Sigmoid colon (tissue), 7 donors: ENCODE measurements around the gene TSPOAP1. TPM values are rescaled to one million over a fixed set of nuclear protein-coding genes. Genes with fewer than 3 reads are reported as not detected.

ENCODE experiments used
- DNase-seq: peaks from one replicate; pipeline ENCODE4 v3.0.0-alpha.2; 2019
- H3K27ac ChIP-seq, 4 donors: fragments of 200-600 bp; sonication (generic); one replicate each; pipeline ENCODE4 v1.5.1; 2016 to 2019; ENCODE audit warnings: mild to moderate bottlenecking in 1 of 4
- H3K27me3 ChIP-seq, 3 donors: fragments of 200-600 bp; sonication (generic); one replicate each; pipeline ENCODE4 v1.5.1; 2019; ENCODE audit warnings: mild to moderate bottlenecking in 1 of 3
- H3K36me3 ChIP-seq, 4 donors: fragments of 200-600 bp; sonication (generic); one replicate each; pipeline ENCODE4 v1.5.1; 2016 to 2019
- H3K4me1 ChIP-seq, 4 donors: fragments of 200-600 bp; sonication (generic); one replicate each; pipeline ENCODE4 v1.5.1; 2017 to 2019
- H3K4me3 ChIP-seq, 4 donors: fragments of 200-600 bp; sonication (generic); one replicate each; pipeline ENCODE4 v1.5.1; 2017 to 2019; ENCODE audit warnings: mild to moderate bottlenecking in 2 of 4, moderate library complexity in 1 of 4
- H3K9me3 ChIP-seq, 4 donors: fragments of 200-600 bp in 3 of 4; sonication (generic) in 3 of 4; one replicate each; pipeline versions ENCODE4 v1.5.1 to v1.6.1; 2013 to 2019
- EP300 ChIP-seq, 4 donors: sonication (generic); formaldehyde crosslinking; IDR thresholded peaks; one replicate each; pipeline ENCODE4 v1.6.1; 2017; ENCODE audit warnings: antibody characterized with exemption in 4 of 4
- POLR2A ChIP-seq, 2 donors: fragments of 450-650 bp; IDR thresholded peaks; one replicate each; pipeline ENCODE4 v1.6.1; 2016; ENCODE audit warnings: antibody characterized with exemption in 2 of 2, mild to moderate bottlenecking in 2 of 2, moderate library complexity in 2 of 2
- POLR2AphosphoS5 ChIP-seq, 4 donors: sonication (generic); formaldehyde crosslinking; IDR thresholded peaks; one replicate each; pipeline ENCODE4 v1.6.1; 2017; ENCODE audit warnings: antibody characterized with exemption in 4 of 4
- WGBS, 2 donors: extraction: QIAGEN DNeasy Blood & Tissue Kit; methylation state at CpG; one replicate each; pipeline ENCODE4 v1.1.7; 2013; 5-methylcytosine and 5-hydroxymethylcytosine counted together
- intact Hi-C: fragments of 100-400 bp; cut with DNase I; formaldehyde crosslinking; loops from one replicate; pipeline ENCODE4 v1.15.1; 2023
- polyA plus RNA-seq, 3 donors: library from polyadenylated mRNA; stranded (reverse); fragments of 200-250 nt; gene quantifications; one replicate each; pipeline ENCODE4 v1.2.3, GENCODE V29; 2013
- total RNA-seq, 4 donors: library from RNA; depleted of rRNA; stranded (reverse); fragments of >200 nt; gene quantifications; one replicate each; pipeline ENCODE4 v1.1.0, GENCODE V29; 2016
- TF ChIP-seq, protein P1 (sequence below), 4 experiments: fragments of 450-650 bp in 3 of 4; fragments of 200-600 bp in 1 of 4; IDR thresholded peaks; one replicate each; pipeline ENCODE4 v1.5.1; 2016 to 2019; ENCODE audit warnings: antibody characterized with exemption in 4 of 4, mild to moderate bottlenecking in 3 of 4, moderate library complexity in 2 of 4
- donor health status: healthy with polysubstance abuse.
- donor health status: Bipolar disorder and iron deficiency.
- donor health status: healthy.

The TSPOAP1 gene
- total and polyA plus RNA-seq, 7 donors = 0.69 to 28.4 (median 12.5) TPM

- Histone ChIP-seq H3K4me3 (no peak overlapping the region), H3K9me3 (no peaks in the 10 kb centered on the region), H3K27me3 (no peaks in the 10 kb centered on the region), H3K27ac (no peak overlapping the region), H3K36me3 (peaks cover 0 to 3% (median 0%) of the 10 kb centered on the region in 4 donors), H3K4me1 (no peaks in the 10 kb centered on the region)
- peak; percentile 64 for DNase-seq
- intact Hi-C loops = no loop called here
- 91% methylated on average over 14 of the region's 14 CpGs for WGBS, 2 donors
- TF ChIP-seq POLR2AphosphoS5 (IDR thresholded peaks at IDR 0.05) (no peak), EP300 (IDR thresholded peaks at IDR 0.05) (no peak), POLR2A (IDR thresholded peaks at IDR 0.05) (no peak)
- TF ChIP-seq, protein P1, sequence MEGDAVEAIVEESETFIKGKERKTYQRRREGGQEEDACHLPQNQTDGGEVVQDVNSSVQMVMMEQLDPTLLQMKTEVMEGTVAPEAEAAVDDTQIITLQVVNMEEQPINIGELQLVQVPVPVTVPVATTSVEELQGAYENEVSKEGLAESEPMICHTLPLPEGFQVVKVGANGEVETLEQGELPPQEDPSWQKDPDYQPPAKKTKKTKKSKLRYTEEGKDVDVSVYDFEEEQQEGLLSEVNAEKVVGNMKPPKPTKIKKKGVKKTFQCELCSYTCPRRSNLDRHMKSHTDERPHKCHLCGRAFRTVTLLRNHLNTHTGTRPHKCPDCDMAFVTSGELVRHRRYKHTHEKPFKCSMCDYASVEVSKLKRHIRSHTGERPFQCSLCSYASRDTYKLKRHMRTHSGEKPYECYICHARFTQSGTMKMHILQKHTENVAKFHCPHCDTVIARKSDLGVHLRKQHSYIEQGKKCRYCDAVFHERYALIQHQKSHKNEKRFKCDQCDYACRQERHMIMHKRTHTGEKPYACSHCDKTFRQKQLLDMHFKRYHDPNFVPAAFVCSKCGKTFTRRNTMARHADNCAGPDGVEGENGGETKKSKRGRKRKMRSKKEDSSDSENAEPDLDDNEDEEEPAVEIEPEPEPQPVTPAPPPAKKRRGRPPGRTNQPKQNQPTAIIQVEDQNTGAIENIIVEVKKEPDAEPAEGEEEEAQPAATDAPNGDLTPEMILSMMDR (IDR thresholded peaks at IDR 0.05) = no peak
Measured at GRCh38 chr17:58304750-58305486, 23.7 kb downstream of the TSPOAP1 start.

GRCh38 chr17:58303971-58304749 lies 24.4 kb downstream of the TSPOAP1 start:
- Histone ChIP-seq H3K4me1 (no peaks in the 10 kb centered on the region), H3K36me3 (peaks cover 0 to 3% (median 0%) of the 10 kb centered on the region in 4 donors), H3K4me3 (no peak overlapping the region), H3K27me3 (no peaks in the 10 kb centered on the region), H3K27ac (no peak overlapping the region), H3K9me3 (no peaks in the 10 kb centered on the region)
- intact Hi-C loops = no loop called here
- no peak for TF ChIP-seq POLR2AphosphoS5 (IDR thresholded peaks at IDR 0.05)
- TF ChIP-seq, protein P1 (IDR thresholded peaks at IDR 0.05) = peak in 3 of 4 experiments; percentile 18 to 49 (median 32)
- no peak for TF ChIP-seq EP300 (IDR thresholded peaks at IDR 0.05)
- no peak for TF ChIP-seq POLR2A (IDR thresholded peaks at IDR 0.05)
- DNase-seq = peak; percentile 70
- 42 to 46% methylated on average over 10 of the region's 10 CpGs for WGBS, 2 donors

DNA sequence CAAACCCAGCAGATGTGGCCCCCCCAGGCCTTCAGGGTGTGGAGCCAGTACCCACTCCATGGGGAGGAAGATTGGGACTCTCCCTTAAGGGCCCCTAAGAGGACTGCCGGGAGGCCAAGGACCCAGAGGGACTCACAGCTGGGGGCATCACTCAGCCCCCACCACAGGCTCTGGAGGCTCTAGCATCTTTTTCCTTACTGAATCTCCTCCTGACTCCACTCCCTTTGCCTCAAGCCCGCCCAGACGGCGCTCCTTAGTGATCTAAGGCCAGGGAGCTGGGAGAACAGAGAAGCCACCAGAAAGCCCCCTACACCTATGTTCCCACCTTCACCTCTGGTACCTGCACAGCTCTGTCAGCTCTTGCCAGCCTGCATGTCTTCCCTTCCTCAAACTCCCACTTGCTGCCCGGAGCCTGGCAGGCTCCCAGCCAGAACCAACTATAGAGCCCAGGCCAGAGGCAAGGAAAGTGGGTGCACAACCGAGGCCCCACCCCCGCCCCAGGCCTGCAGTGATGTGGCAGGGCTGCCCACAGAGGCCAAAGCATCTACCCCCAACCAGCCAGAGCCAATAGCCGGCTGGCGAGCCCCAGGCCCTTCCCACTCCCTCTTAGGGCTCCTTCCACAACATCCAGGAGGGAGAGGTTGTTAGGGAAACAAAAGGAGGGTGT lies 25.5 kb downstream of the TSPOAP1 start:
- Histone ChIP-seq H3K4me1 (no peaks in the 10 kb centered on the region), H3K36me3 (peaks cover 0 to 3% (median 0%) of the 10 kb centered on the region in 4 donors), H3K4me3 (no peak overlapping the region), H3K27me3 (no peaks in the 10 kb centered on the region), H3K27ac (no peak overlapping the region), H3K9me3 (no peaks in the 10 kb centered on the region)
- peak; percentile 20 for DNase-seq
- intact Hi-C loops = no loop called here
- 86 to 89% methylated on average over 9 of the region's 9 CpGs for WGBS, 2 donors
- TF ChIP-seq POLR2AphosphoS5 (IDR thresholded peaks at IDR 0.05) = no peak
- TF ChIP-seq EP300 (IDR thresholded peaks at IDR 0.05) = no peak
- TF ChIP-seq, protein P1 (IDR thresholded peaks at IDR 0.05) = no peak
- no peak for TF ChIP-seq POLR2A (IDR thresholded peaks at IDR 0.05)

DNA sequence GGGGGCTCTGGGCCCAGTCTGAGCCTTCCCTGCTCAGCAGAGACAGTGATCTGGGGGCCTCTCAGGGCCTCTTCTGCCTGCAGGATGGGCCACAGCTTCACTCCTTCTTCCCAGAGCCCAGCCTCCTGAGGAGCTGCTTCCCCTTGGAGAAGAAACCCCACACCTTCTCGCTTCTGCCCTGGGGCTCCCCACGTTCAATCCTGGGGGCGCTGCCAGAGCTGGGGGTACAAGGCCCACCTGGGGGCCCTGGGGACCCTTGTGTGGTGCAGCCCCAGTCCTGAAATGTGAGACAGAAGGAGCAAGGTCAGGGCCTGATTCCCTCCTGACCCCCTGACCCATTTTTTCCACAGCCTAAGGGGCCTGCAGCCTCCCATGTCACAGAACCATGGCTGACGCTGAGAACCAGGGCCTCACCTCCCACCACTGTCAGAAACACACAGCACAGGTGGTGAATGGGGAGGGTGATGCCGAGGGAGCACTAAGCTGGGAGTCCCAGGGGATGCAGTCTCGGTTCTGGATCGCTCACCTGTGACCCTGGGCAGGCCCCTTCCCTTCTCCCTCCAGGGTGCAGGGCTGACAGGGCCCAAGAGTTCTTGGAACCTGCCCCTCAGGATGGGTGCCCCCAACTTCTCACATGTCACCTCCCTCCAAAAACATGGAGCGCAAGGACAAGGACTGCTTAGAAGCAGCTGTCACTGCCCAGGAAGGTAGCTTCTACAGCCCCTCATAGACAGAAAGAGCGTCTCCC lies 26.2 kb downstream of the TSPOAP1 start:
- peak; percentile 55 for DNase-seq
- H3K9me3 ChIP-seq = no peaks in the 10 kb centered on the region
- no peaks in the 10 kb centered on the region for H3K27me3 ChIP-seq
- 91 to 95% methylated on average over 9 of the region's 9 CpGs for WGBS, 2 donors
- H3K27ac ChIP-seq = no peak overlapping the region
- no peak overlapping the region for H3K4me3 ChIP-seq
- TF ChIP-seq POLR2AphosphoS5 (IDR thresholded peaks at IDR 0.05) = no peak
- TF ChIP-seq EP300 (IDR thresholded peaks at IDR 0.05) = no peak
- no peak for TF ChIP-seq POLR2A (IDR thresholded peaks at IDR 0.05)
- H3K36me3 ChIP-seq = peaks cover 0 to 3% (median 0%) of the 10 kb centered on the region in 4 donors
- H3K4me1 ChIP-seq = no peaks in the 10 kb centered on the region
- intact Hi-C loops = no loop called here
